HL-60/S4 treated with retinoic acid at 250 ng/mL for 4 days and 3 days (cell line): ENCODE measurements around the gene PRDM16.

Experiments used
- in situ Hi-C: fragments of 300-500 bp; cut with MboI; formaldehyde crosslinking; loops from 2 replicates; pipeline ENCODE4 v1.7.0; 2022; ENCODE audit warnings: low sequenced_read_pairs

Gene PRDM16

GRCh38 chr1:3052501-3052900 lies 16.5 kb upstream of the PRDM16 start:
- in situ Hi-C loops = no loop called here

- in situ Hi-C loops = no loop called here
Observed at GRCh38 chr1:3053366-3053980, 15.5 kb upstream of the PRDM16 start.

DNA sequence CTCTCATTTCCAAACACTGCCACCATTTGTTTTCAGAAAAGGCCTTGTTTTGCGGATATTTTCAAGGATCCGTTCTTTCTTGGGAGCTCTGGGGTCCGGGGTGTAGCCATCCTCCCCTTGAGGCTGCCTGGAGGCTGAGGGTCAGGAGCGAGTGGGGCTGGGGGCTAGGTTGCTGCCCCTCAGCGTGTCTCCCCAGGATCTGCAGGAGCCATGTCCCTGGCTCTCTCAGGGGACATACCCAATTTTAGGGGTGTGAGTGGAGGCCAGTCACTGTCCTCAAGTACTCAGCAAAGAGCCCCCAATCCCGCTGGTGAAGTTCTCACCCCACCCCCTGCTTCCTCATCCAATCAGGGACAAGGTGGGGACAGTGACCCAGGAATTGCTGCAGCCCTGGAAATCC lies 15.0 kb upstream of the PRDM16 start:
- in situ Hi-C loops = no loop called here

DNA sequence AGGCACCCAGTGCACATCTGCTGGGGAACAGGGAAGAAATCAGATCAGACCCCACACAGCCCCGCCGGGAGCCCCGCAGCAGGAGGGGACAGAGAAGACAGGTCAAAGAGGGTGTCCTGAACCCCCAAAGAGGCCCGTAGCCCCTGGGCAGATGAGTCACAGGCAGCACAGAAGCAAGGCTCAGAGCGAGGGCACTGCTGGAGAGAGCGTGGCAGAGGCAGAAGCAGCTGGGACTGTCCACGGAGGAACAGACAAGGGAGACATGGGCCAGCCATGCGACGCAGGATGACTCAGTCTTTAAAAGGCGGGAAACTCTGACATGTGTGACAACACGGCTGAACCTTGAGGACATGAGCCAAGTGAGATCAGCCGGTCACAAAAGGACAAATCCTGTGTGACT lies 14.5 kb upstream of the PRDM16 start:
- in situ Hi-C loops = no loop called here

DNA sequence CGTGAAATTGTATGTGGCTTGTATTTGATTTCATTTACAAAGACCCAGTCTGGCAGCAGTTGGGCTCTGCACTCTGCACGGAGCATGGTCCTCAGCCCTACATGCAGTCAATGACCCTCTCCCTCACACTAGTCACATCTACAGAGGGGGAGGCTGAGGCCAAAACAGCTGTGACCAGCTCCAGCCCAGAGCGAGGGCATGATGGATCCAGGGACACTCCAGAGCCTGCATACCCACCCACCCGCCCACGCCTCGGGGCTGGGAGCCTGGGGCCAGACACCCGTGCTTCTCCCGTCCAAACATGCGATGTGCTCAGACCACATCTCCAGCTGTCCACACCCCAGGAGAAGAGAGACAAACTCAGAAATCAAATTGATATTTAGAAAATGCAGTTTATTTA lies 14.0 kb upstream of the PRDM16 start:
- in situ Hi-C loops = no loop called here

- in situ Hi-C loops = no loop called here
Observed at GRCh38 chr1:3056641-3057040, 12.4 kb upstream of the PRDM16 start.

GRCh38 chr1:3058263-3059030 lies 10.6 kb upstream of the PRDM16 start:
- in situ Hi-C loops = no loop called here

DNA sequence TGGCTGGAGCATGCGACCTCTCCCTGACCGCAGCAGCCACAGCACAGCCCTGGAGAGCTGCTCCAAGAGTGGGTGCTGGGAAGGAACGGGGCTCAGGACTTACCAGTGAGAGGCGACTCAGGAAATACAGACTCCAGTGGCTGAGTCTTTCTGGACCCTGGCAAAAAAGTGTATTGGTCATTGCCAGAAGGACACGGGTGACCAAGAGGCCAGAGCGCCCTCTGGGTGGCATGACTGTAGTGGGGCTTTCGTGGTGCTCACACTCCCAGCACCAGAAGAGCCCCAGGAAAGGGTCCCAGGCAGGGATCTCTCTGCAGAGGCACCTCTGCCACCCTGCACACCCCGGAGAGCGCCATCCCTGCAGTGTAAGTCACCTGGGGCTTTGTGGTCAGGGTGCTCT lies 8.9 kb upstream of the PRDM16 start:
- in situ Hi-C loops = no loop called here

DNA sequence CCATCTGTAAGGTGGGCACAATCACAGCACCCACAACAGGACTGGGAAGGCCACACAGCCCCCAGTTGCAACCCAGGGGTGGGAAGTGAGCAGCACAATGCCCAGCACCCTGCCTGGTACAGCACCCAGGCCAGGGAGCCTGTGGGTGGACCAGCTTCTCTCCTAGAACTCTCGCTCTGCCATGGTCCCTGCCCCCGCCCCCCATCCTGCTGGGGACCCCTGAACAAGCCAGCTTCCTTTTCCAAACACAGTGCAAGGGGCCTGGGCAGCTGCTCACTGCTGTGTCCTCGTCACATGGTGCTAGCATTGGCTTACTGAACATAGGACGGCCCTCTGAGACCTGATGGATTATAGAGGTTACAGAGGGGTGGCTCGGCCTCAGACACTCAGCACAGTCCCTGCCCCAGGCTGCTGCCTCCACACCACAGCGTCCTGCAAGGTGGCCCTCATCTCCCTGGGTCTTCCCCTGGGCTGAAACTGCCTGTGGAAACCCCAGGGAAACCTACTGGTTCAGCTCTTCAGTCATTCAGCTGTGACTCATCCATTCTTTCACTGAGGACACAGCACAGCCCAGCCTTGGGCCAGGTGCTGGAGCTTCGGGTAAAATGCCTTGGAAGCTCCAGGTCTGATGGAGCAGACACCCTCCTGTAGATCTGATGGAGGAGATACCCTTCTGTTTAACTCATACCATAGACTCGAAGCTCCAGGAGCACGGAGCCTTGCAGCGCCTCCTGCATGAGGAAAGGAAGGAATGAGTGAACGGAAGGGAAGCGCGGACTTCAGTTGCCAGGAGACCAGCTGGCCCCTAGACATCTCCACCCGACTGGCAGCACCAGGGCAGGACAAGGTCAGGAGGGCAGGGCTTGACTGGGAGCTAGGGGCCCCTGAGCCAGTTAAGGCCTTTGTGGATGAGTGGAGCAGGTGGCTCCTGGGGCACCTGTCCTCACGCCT lies 8.1 kb upstream of the PRDM16 start:
- in situ Hi-C loops = no loop called here

DNA sequence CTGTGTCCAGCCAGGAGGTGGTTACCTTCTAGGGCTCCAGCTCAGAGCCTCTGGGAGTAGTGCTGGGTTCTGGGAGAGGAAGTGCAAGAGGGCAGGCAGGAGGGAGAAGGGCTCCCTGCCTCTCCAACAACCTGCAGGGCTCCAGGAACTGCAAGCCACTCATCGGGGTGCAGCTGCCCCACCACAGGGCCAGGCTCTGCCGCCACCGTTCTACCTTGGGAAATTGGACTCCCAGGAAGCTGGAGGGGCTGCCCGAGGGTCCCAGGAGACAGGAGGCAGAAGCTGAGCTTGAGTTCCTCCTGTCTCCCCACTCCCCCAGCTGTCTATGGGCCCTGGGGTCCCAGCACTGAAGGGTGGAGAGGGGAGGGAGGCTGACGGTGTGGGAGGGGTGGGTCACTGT lies 7.4 kb upstream of the PRDM16 start:
- in situ Hi-C loops = no loop called here

DNA sequence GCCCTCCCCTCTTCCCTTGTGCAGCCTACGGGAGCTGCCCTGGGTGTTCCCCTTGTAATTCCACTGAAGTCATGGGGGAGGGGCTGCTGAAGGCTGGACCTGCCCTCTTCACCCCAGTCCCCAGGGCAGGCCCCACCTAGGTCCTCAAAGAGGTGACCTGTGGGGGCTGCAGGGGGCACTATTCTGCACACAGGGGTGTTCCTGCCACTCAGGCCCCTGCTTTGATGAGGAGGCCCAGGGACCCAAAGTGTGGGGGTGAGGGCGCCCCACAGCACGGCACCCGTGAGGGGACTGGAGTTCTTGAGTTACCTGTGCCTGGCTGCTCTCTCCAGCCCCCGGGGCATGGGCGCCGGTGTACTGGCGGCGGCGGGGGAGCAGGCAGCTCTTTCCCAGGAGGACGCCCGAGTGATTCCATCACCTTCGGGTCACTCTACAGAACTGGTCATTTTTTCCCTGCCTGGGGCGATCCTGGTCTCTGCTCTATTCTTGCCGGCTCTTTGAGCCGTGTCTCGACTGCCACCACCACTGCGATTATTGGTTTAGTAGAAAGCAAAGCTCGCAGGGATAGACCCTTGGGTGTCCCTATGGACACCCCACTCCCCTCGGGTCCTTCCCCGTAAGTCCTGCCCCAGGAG lies 6.9 kb upstream of the PRDM16 start:
- in situ Hi-C loops = no loop called here

DNA sequence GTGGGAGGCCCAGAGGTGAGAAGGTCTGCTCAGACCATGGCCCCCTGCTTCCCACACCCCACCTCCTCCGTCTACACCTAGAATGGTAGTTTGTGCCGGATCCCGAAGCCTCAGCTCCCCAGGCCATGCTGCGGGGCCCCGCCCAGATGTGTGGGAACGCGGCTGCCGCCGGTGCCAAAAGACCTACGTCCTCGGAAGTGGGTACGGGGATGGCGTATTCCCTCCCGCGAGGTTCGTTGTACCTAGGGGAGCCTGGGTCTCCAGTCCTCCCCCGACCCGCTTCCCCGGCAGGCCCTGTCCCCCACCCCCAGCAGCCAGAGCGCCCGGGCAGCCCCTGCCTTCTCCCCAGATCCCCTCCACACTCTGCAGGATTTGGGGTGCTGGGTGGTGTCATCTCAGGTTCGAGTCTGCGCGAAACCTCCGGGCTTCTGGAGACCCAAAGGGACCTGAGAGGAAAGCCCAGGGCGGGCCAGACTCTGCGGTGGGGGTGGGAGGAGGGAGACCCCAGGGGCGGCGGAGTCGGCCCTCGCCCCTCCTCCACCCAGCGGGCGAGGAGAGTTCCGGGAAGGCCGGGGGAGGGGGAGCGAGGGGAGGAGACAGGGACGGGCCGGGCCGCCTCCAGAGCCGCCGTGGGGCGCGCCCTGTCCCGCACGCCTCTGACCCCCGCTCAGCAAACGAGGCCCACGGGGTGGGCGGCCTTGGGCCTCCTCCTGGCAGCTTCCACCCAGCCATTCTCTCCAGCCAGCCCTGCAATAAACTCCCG lies 6.2 kb upstream of the PRDM16 start:
- in situ Hi-C loops = no loop called here

GRCh38 chr1:3063379-3064295 lies 5.4 kb upstream of the PRDM16 start:
- in situ Hi-C loops = no loop called here

- in situ Hi-C loops = no loop called here
Observed at GRCh38 chr1:3064296-3064850, 4.6 kb upstream of the PRDM16 start.

GRCh38 chr1:3064901-3065300 lies 4.1 kb upstream of the PRDM16 start:
- in situ Hi-C loops = no loop called here

GRCh38 chr1:3065396-3065795 lies 3.6 kb upstream of the PRDM16 start:
- in situ Hi-C loops = no loop called here

- in situ Hi-C loops = no loop called here
Observed at GRCh38 chr1:3065797-3066196, 3.2 kb upstream of the PRDM16 start.

DNA sequence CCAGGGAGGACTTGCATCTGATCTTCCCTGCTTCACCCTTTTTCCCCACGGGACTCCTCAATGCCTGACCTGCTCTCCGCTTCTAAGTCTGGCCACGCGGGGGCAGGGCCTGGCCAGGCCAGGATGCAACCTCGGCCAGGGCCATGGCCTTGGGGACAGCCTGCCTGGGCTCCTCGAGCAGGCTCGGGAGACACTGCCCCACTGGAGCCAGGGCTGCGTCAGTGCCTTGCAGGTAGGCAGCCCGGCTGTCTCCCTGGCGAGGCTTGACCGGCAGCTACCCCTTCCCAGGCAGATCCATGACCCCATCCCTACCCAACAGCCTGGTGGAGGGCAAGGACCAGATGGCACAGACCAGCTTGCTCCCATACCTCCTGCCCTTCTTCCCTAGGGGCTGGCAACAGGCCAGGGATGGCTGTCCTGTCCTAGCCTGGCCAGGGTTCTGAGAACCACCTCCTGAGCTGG lies 2.7 kb upstream of the PRDM16 start:
- in situ Hi-C loops = no loop called here

- in situ Hi-C loops = no loop called here
Observed at GRCh38 chr1:3066826-3067225, 2.2 kb upstream of the PRDM16 start.
